Measurements from ENCODE around the gene BLOC1S3.

The BLOC1S3 gene

GRCh38 chr19:45218911-45219743, 40.5 kb downstream of the BLOC1S3 start:
- Histone ChIP-seq H3F3A (ENCODE audit: control insufficient read depth, insufficient read depth) (0 out of 2 replicates have a peak, but pooled peaks cover 2% of the 10 kb centered on the region), H3K9me2 (replicated peaks; ENCODE audit: control insufficient read depth, low read length) (no peaks in the 10 kb centered on the region), H3K4me3 (ENCODE audit: low read length) (no peak overlapping the region), H3K4me2 (ENCODE audit: low read length) (no peak overlapping the region), H3K36me3 (ENCODE audit: control insufficient read depth, low read length) (no peaks in the 10 kb centered on the region), H3K79me2 (ENCODE audit: control insufficient read depth, low read length) (no peaks in the 10 kb centered on the region), H3K9me3 (ENCODE audit: control insufficient read depth, insufficient read depth, low read length) (no peaks in the 10 kb centered on the region), H4K20me1 (ENCODE audit: control insufficient read depth, insufficient read depth, low read depth, low read length) (no peaks in the 10 kb centered on the region), H3K27ac (ENCODE audit: low read depth, low read length) (no peak overlapping the region), H3K27me3 (ENCODE audit: control insufficient read depth, low read length) (peaks cover 26% of the 10 kb centered on the region), H3K4me1 (ENCODE audit: control insufficient read depth, low read length) (no peaks in the 10 kb centered on the region)
- TF ChIP-seq CTCF (IDR thresholded peaks at IDR 0.05; ENCODE audit: low read depth, low read length, poor library complexity, severe bottlenecking) = no peak

- Histone ChIP-seq H3F3A (ENCODE audit: control insufficient read depth, insufficient read depth) (0 out of 2 replicates have a peak, but pooled peaks cover 2% of the 10 kb centered on the region), H4K20me1 (ENCODE audit: control insufficient read depth, insufficient read depth, low read depth, low read length) (no peaks in the 10 kb centered on the region), H3K27ac (ENCODE audit: low read depth, low read length) (no peak overlapping the region), H3K79me2 (ENCODE audit: control insufficient read depth, low read length) (no peaks in the 10 kb centered on the region), H3K9me3 (ENCODE audit: control insufficient read depth, insufficient read depth, low read length) (no peaks in the 10 kb centered on the region), H3K9me2 (replicated peaks; ENCODE audit: control insufficient read depth, low read length) (no peaks in the 10 kb centered on the region), H3K4me3 (ENCODE audit: low read length) (no peak overlapping the region), H3K4me2 (ENCODE audit: low read length) (no peak overlapping the region), H3K36me3 (ENCODE audit: control insufficient read depth, low read length) (no peaks in the 10 kb centered on the region), H3K4me1 (ENCODE audit: control insufficient read depth, low read length) (no peaks in the 10 kb centered on the region), H3K27me3 (ENCODE audit: control insufficient read depth, low read length) (peaks cover 15% of the 10 kb centered on the region)
- TF ChIP-seq CTCF (IDR thresholded peaks at IDR 0.05; ENCODE audit: low read depth, low read length, poor library complexity, severe bottlenecking) (no peak), EZH2phosphoT487 (IDR thresholded peaks at IDR 0.05; ENCODE audit: borderline replicate concordance, low read length) (no peak)
Measured at GRCh38 chr19:45222724-45223123, 44.1 kb downstream of the BLOC1S3 start.

- Histone ChIP-seq H4K20me1 (ENCODE audit: control insufficient read depth, insufficient read depth, low read depth, low read length) (no peaks in the 10 kb centered on the region), H3K4me3 (ENCODE audit: low read length) (no peak overlapping the region), H3K9me2 (replicated peaks; ENCODE audit: control insufficient read depth, low read length) (no peaks in the 10 kb centered on the region), H3K27me3 (ENCODE audit: control insufficient read depth, low read length) (peaks cover 15% of the 10 kb centered on the region), H3F3A (ENCODE audit: control insufficient read depth, insufficient read depth) (0 out of 2 replicates have a peak, but pooled peaks cover 2% of the 10 kb centered on the region), H3K36me3 (ENCODE audit: control insufficient read depth, low read length) (no peaks in the 10 kb centered on the region), H3K4me2 (ENCODE audit: low read length) (no peak overlapping the region), H3K9me3 (ENCODE audit: control insufficient read depth, insufficient read depth, low read length) (no peaks in the 10 kb centered on the region), H3K79me2 (ENCODE audit: control insufficient read depth, low read length) (no peaks in the 10 kb centered on the region), H3K4me1 (ENCODE audit: control insufficient read depth, low read length) (no peaks in the 10 kb centered on the region), H3K27ac (ENCODE audit: low read depth, low read length) (no peak overlapping the region)
- TF ChIP-seq EZH2phosphoT487 (IDR thresholded peaks at IDR 0.05; ENCODE audit: borderline replicate concordance, low read length) (no peak), CTCF (IDR thresholded peaks at IDR 0.05; ENCODE audit: low read depth, low read length, poor library complexity, severe bottlenecking) (no peak)
Measured at GRCh38 chr19:45223879-45224278, 45.3 kb downstream of the BLOC1S3 start.

Measured in DOHH2 (cell line).